ENCODE measurements around the gene BEX2.
"Not testable (repeated sequence)": the region's sequence is repeated elsewhere in the genome, so short reads cannot be mapped to it uniquely, and the experiment has no call there.

BEX2 gene

GRCh38 chrX:103305666-103306065, 5.1 kb downstream of the BEX2 start:
- H3K27ac Mint-ChIP-seq; H3K27me3 Mint-ChIP-seq; H3K9me3 Mint-ChIP-seq (ENCODE audit: low read depth); H3K4me3 Mint-ChIP-seq; H3K4me1 Mint-ChIP-seq (ENCODE audit: low read depth); H3K36me3 Mint-ChIP-seq: not testable (repeated sequence)

GRCh38 chrX:103304705-103305104, 6.1 kb downstream of the BEX2 start:
- H3K4me3 Mint-ChIP-seq: no peak overlapping the region
- H3K9me3 Mint-ChIP-seq (ENCODE audit: low read depth): no peaks in the 10 kb centered on the region
- peaks cover 7% of the 10 kb centered on the region for H3K4me1 Mint-ChIP-seq (ENCODE audit: low read depth)
- H3K27me3 Mint-ChIP-seq: no peaks in the 10 kb centered on the region
- peaks cover 4% of the 10 kb centered on the region for H3K36me3 Mint-ChIP-seq
- peak overlapping the region; percentile 34 for H3K27ac Mint-ChIP-seq

GRCh38 chrX:103293118-103293517, 17.7 kb downstream of the BEX2 start:
- Mint-ChIP-seq H3K27me3 (no peaks in the 10 kb centered on the region), H3K4me1 (ENCODE audit: low read depth) (no peaks in the 10 kb centered on the region), H3K36me3 (no peaks in the 10 kb centered on the region), H3K27ac (no peak overlapping the region), H3K4me3 (no peak overlapping the region), H3K9me3 (ENCODE audit: low read depth) (no peaks in the 10 kb centered on the region)

GRCh38 chrX:103279624-103280023, 31.2 kb downstream of the BEX2 start:
- Mint-ChIP-seq H3K27ac (no peak overlapping the region), H3K27me3 (peaks cover 28% of the 10 kb centered on the region), H3K4me1 (ENCODE audit: low read depth) (peaks cover 6% of the 10 kb centered on the region), H3K4me3 (no peak overlapping the region), H3K9me3 (ENCODE audit: low read depth) (no peaks in the 10 kb centered on the region), H3K36me3 (no peaks in the 10 kb centered on the region)

GRCh38 chrX:103276581-103277002, 34.2 kb downstream of the BEX2 start, which contains the start of gene TCEAL5:
Gene TCEAL5 (minus strand): TSS chrX:103276750. CDS start chrX:103274563, 2,187 bp downstream.
- peaks cover 6% of the 10 kb centered on the region for H3K4me1 Mint-ChIP-seq (ENCODE audit: low read depth)
- H3K9me3 Mint-ChIP-seq (ENCODE audit: low read depth): no peaks in the 10 kb centered on the region
- H3K27me3 Mint-ChIP-seq: peaks cover 29% of the 10 kb centered on the region
- no peaks in the 10 kb centered on the region for H3K36me3 Mint-ChIP-seq
- H3K4me3 Mint-ChIP-seq: peak within 1 kb of the TSS; percentile 80
- no peak within 1 kb of the TSS for H3K27ac Mint-ChIP-seq

GRCh38 chrX:103275947-103276567, 34.7 kb downstream of the BEX2 start:
- no peak overlapping the region for H3K27ac Mint-ChIP-seq
- no peaks in the 10 kb centered on the region for H3K9me3 Mint-ChIP-seq (ENCODE audit: low read depth)
- peaks cover 29% of the 10 kb centered on the region for H3K27me3 Mint-ChIP-seq
- H3K4me3 Mint-ChIP-seq: peak overlapping the region; percentile 80
- peaks cover 6% of the 10 kb centered on the region for H3K4me1 Mint-ChIP-seq (ENCODE audit: low read depth)
- no peaks in the 10 kb centered on the region for H3K36me3 Mint-ChIP-seq

- no peak overlapping the region for H3K4me3 Mint-ChIP-seq
- no peaks in the 10 kb centered on the region for H3K9me3 Mint-ChIP-seq (ENCODE audit: low read depth)
- peaks cover 6% of the 10 kb centered on the region for H3K4me1 Mint-ChIP-seq (ENCODE audit: low read depth)
- peaks cover 23% of the 10 kb centered on the region for H3K27me3 Mint-ChIP-seq
- no peaks in the 10 kb centered on the region for H3K36me3 Mint-ChIP-seq
- H3K27ac Mint-ChIP-seq: no peak overlapping the region
Measured at GRCh38 chrX:103274284-103274683, 36.5 kb downstream of the BEX2 start.
